Raji (cell line): ENCODE measurements around the gene ARHGEF12.

Experiments used
- POLR2A ChIP-seq: IDR thresholded peaks from 2 replicates; pipeline ENCODE4 v1.6.1; 2011; ENCODE audit warnings: low read depth, low read length, control low read depth; ENCODE audit not compliant: insufficient read depth

The ARHGEF12 gene

DNA sequence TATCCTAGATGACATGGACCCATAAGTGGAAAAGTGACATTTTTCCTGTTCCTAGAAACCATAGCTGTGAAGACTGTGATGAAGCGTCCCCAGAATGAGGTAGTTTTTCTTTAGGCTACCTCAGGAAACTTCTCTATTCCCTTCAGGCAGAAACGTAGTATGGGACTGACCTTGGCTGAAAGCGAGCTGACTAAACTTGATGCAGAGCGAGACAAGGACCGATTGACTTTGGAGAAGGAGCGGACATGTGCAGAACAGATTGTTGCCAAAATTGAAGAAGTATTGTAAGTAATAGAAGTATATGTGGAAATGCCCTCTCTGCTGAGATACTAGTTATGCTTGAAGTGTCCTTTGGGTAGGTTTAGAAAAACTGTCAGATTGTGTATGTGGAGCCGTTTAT lies 110.6 kb downstream of the ARHGEF12 start:
- TF ChIP-seq POLR2A, result no peak

DNA sequence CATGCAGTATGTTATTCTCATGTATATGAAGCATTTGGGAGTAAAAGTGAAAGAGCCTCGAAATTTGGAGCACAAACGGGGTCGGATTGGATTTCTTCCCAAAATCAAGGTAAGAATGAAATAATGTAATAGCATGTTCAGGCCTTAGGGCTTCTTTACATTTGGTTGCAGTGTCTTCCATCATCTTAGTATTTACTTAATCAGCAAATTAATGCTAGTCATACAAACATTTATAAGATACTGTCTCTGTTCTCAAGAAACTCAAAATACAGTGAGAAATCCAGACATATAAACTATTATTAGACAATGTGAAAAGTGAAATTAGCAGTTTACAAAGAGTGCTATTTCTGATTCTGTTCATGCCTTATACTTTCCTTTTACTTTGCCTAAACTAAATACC lies 112.0 kb downstream of the ARHGEF12 start:
- no peak for TF ChIP-seq POLR2A

DNA sequence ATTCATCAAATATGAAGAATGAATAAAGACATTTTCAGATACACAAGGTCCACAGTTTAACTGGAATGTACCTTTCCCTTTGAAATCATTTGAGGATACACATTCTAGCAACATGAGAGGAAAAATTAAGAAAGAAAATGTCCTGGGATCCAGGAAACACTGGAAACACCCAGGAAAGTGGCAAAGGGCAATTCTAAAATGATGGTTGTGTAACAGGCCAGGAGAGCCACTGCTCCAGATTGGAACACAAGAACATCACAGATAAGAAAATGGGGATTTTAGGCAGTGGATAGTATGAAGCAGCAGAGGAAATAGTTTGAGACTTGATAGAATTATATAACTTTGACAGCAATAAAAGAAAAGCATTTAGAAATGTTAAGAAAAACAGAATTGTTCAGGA lies 119.3 kb downstream of the ARHGEF12 start:
- no peak for TF ChIP-seq POLR2A

DNA sequence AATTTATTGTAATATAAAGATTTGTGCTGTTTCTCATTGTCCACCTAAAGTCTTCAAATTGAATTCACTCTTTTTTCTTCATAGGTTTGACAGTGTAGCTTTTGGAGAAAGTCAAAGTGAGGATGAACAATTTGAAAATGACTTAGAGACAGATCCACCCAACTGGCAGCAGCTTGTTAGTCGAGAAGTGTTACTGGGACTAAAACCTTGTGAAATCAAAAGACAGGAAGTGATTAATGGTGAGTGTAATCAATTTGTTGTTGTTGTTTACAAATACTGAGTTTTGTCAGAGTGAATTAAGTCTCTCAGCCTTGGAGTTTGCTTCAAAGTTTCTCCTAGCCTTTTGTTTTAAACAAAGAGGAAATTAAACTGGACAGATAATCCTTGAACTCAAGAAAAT lies 121.8 kb downstream of the ARHGEF12 start:
- TF ChIP-seq POLR2A, result no peak

DNA sequence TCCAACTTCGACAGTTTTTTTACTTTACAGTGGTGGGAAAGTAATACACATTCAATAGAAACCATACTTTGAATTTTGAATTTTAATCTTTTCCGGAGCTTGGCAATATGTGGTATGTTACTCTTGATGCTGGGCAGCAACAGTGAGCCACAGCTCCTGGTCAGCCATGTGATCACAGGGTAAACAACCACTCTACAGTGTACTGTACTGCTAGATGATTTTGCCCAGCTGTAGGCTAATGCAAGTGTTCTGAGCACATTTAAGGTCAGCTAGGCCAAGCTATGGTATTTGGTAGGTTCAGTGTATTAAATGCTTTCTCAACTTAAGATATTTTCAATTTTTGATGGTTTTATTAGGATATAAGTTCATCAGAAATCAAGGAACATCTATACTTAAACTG lies 126.6 kb downstream of the ARHGEF12 start:
- TF ChIP-seq POLR2A, result no peak

DNA sequence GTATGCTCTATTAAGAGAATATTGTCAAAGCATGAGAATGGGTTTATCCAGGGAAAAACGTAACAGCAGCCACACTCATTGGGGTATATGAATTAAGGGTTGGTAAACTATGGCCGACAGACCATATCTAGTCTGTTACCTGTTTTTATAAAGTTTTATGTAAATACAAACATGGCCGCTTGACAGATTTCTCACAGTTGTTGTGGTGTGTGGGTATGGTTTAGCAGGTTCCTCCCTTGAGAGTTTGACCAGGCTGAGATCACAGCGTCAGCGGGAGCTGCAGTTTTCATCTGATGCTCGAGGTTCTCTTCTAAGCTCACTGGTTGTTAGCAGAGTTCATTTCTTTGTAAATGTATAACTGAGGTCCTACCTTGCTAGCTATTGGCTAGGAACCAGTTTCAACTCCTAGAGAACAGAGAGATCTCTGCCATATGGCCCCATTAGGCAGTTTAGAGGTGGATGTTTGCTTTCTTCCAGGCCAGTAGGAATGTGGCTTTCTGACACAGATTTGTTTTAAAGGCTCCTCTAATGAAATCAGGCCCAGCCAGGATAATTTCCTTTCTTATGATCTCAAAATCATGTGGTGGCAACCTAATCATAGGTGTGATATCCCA lies 129.8 kb downstream of the ARHGEF12 start:
- no peak for TF ChIP-seq POLR2A

DNA sequence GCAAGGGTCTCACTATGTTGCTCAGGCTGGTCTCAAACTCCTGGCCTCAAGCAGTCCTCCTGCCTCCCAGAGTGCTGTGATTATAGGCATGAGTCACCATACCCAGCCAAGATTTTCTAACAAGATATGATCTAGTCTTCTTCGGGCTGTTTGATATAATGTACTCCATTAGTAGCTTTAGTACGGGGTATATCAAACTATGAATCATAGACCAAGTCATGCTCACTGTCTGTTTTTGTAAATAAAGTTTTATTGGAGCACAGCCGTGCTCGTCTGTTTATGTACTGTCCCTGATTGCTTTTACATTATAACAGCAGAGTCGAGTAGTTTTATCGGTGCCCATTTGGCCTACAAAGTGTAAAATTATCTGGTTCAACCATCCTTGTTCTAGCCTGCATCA lies 131.4 kb downstream of the ARHGEF12 start:
- TF ChIP-seq POLR2A, result no peak

DNA sequence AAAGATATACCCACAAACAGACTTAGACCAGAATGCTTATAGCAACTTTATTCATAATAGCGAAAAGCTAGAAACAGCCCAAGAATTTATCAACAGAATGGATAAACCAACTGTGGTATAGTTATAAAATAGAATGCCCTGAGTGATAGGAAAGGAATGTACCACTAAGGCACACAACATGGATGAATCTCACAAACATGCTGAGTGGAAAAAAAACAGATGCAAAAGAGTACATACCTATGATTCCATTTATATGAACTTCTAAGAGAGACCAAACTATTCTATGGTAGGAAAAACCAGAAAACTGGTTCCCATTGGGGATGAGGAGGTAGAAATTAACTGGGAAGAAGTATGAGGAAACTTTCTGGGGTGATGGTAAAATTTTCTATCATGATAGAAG lies 134.9 kb downstream of the ARHGEF12 start:
- TF ChIP-seq POLR2A, result no peak

DNA sequence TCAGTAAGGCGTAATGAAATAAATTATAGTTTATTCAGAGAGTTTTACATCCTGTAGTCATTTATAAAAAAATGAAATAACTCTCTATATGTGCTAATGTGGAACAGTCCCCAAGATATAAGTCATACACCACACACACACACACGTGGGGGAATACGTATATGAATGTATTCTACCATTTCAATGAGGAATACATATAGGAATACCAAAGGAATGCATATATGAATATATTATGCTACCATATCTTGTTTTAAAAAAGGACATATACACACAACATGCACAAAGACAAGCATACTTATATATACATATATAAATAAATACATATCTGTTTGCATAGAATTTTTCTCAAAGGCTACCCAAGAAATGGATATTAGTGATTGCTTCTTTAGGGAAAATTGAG lies 135.8 kb downstream of the ARHGEF12 start:
- no peak for TF ChIP-seq POLR2A

DNA sequence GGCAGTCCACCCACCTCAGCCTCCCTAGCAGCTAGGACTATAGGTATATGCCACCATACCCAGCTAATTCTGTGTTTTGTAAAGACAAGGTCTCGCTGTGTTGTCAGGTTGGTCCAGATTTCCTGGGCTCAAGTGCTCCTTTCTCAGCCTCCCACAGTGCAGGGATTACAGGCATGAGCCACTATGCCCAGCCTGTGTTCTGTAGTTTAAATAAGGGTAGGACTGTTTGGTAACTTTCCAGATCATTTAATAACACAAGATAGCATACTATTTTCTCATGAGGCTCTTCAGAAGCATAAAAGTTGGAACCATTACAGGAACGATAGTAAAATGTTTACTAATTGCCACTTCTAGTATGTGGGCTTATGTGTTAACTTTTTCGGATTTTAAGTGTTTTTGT lies 137.3 kb downstream of the ARHGEF12 start:
- no peak for TF ChIP-seq POLR2A

DNA sequence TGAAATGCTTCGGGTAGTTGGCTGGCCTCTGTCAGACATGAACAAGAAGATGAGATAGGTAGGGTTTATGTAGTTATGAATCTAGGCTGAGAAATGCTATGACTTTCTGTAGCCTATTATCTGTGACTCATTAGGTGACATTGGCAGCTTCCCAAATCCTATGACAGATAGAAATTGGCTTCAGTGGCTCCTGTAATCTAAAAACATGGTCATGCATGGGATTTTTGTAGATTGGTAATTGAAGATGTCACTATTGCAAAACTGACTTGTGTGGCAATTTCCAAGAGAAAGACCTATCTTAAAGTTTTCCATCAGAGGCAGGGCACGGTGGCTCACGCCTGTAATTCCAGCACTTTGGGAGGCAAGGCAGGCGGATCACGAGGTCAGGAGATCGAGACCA lies 145.9 kb downstream of the ARHGEF12 start:
- no peak for TF ChIP-seq POLR2A

DNA sequence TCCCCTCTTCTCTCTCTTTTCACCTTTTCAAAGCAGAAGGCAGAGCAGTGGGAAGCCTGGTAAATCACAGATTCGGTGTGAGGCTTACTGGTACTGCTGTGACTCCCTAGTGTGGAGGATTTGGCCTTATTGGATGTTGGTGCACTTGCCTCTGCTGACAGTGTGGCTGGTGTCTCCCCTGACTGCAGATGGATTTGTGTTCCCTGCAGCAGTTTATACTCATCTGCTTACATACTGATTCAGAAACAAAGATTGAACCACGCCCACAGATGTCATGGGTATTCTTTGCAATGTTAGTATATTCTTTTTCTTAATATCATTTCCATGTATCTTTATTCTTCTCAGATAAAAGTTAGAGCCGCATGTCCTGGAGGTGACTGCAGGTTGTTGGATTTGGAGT lies 148.5 kb downstream of the ARHGEF12 start:
- TF ChIP-seq POLR2A, result no peak

DNA sequence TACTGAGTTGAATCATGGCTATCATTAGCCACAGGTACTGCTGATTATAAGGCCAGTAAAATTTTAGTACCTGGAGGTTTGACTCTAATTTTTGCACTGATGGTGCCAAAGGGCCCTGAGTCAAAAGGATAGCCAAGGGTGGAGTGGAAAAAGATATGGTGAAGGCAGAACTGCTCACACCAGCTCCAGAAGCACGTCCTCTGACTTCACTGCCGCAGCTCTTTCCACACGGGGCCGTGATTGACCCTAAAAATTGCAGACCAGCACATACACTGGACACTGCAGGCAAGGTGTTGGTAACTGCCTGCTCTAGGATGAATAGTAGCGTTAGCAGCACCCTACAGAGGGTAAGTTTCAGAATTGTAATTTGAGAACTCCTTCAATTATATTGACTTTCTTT lies 149.9 kb downstream of the ARHGEF12 start:
- TF ChIP-seq POLR2A, result no peak

DNA sequence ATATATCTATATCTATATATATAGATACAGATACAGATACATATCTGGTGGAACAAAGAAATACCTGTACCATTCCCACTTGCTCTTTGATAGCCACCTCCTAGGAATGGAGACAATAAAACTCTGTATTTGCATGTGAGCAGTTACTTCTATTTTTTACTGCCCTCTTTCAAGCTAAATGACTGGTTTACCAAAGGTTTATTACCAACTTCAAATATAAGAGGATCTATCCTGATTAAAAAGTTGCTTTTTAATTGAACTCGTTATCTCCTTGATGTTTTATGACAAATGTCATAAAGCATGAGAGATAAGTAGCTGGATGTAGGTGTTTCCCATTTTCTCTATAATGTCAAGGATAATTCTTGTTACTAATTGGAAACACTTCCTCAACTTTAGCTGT lies 153.6 kb downstream of the ARHGEF12 start:
- TF ChIP-seq POLR2A, result no peak

DNA sequence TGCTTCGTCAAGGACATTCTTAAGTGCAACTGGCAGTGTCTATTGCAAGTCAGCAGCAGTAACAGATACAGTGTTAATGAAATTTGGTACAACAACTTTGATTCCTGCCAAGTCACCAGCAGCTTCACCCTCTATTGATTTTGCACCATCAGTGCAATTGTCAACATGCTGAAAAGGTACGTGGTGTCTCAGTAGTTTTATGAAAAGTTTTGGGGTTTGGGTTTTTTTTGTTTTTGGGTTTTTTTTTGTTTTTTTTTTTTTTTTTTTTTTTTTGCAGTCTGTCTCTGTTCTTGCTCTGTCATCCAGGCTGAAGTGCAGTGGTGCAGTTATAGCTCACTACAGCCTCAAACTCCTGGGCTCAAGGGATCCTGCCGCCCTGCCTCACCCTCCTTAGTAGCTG lies 156.3 kb downstream of the ARHGEF12 start:
- TF ChIP-seq POLR2A, result no peak

DNA sequence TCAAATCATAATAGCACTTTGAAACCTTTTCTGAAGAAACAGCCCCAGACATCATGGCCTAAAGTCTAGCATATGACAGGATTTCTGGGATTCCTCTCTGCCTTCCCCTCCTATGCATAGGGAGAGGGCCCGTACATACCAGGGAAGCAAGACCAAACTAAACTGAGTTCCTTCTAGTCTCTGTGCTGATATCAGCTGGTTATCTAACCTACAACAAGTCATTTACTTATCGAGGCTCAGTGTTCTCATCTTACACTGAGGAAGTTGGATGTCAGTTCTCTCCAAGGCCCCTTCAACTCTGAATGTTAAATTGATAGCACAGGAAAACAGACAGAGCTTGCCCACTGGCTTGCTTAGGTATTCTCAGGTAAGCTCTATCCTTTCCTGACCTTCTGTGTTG lies 158.4 kb downstream of the ARHGEF12 start:
- TF ChIP-seq POLR2A, result no peak

DNA sequence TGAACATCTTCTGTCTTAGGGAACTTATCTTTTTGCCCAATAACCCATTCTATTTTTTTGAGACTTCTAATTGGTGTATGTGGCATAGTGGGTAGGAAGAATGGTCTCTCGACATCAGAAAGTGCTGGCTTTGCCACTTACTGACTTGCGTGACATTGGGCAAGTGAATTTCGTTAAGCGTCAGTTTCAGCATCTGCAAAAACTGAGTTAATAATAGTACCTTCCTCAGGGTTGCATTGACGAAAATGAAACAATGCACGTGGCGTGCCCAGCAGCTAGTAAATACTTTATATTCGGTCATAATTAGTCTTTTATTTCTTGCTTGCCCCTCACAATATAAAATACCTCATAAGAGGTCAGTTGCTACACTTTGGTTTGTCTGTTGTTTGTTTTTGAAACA lies 162.9 kb downstream of the ARHGEF12 start:
- TF ChIP-seq POLR2A, result no peak

DNA sequence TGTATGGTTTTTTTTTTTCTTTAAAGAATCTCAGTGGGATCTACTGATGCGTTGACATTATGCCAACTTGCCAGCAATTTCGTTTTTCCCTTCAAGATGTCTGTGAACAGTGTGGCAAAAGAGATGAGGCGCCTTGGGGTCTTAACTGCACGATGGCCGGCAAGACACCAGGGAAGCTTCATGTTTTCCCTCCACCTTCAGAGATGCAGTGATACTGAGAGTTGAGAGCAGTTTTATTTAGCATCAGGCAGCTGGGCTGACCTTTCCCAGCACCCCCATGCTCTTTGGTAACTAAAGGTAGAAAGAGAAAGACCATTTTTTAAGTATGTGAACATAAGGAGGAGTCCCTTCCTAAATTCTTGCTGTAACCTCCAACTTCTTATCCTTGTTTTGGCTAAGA lies 163.6 kb downstream of the ARHGEF12 start:
- TF ChIP-seq POLR2A, result no peak

DNA sequence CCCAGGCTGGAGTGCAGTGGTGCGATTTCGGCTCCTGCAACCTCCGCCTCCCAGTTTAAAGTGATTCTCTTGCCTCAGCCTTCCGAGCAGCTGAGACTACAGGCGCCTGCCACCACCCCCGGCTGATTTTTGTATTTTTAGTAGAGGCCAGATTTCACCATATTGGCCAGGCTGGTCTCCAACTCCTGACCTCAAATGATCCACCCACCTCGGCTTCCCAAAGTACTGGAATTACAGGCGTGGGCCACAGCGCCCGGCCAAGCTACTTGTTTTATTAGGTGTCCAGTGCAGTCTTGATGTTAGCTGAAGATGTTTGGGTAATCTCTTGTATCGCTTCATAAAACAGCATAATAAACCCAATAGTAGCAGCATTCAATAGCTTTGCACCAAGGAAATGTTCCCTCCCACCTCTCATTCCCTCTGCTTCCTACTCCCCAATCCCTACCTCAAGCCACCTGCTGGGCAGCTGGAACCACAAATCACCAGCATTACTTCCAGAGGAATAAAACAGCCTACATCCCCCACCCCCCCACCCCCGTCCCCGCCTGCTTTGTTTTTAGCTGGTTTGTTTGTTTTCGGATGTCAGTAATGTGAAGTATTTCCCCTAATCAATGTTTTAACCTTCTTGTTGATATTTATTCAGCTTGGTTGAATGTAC lies 164.3 kb downstream of the ARHGEF12 start:
- no peak for TF ChIP-seq POLR2A
